Nucleus accumbens (tissue), 56 donors: ENCODE measurements around the gene ATXN7.

Experiments used
- DNase-seq, 56 donors: peaks; one replicate each; lab custom pipeline; 2025; lab: John Stamatoyannopoulos, UW

ATXN7 gene

GRCh38 chr3:63979093-63979885, 115.6 kb downstream of the ATXN7 start:
- DNase-seq: peak in 3 of 56 donors; percentile 29 to 45 (median 34)

GRCh38 chr3:63980019-63980418, 116.4 kb downstream of the ATXN7 start:
- DNase-seq: no peak

GRCh38 chr3:63980830-63981498, 117.3 kb downstream of the ATXN7 start:
- no peak for DNase-seq

- DNase-seq: no peak
Measured at GRCh38 chr3:63981980-63982379, 118.3 kb downstream of the ATXN7 start.

GRCh38 chr3:63984391-63984790, 120.7 kb downstream of the ATXN7 start:
- no peak for DNase-seq

- no peak for DNase-seq
Measured at GRCh38 chr3:63986146-63986545, 122.5 kb downstream of the ATXN7 start.

- DNase-seq: no peak
Measured at GRCh38 chr3:63986831-63987230, 123.2 kb downstream of the ATXN7 start.

GRCh38 chr3:63988943-63989342, 125.3 kb downstream of the ATXN7 start:
- DNase-seq: no peak

GRCh38 chr3:63990204-63990603, 126.5 kb downstream of the ATXN7 start:
- no peak for DNase-seq

GRCh38 chr3:63990733-63991132, 127.1 kb downstream of the ATXN7 start:
- DNase-seq: no peak

GRCh38 chr3:63991666-63992065, 128.0 kb downstream of the ATXN7 start:
- DNase-seq: no peak

- DNase-seq: no peak
Measured at GRCh38 chr3:63992516-63993209, 129.0 kb downstream of the ATXN7 start.

GRCh38 chr3:63993653-63994079, 130.0 kb downstream of the ATXN7 start:
- DNase-seq: peak in 45 of 56 donors; percentile 8 to 73 (median 36)

- DNase-seq: peak in 10 of 56 donors; percentile 8 to 45 (median 18)
Measured at GRCh38 chr3:63995086-63995485, 131.4 kb downstream of the ATXN7 start.

- DNase-seq: no peak
Measured at GRCh38 chr3:63998852-63999754, 135.4 kb downstream of the ATXN7 start.

GRCh38 chr3:64000453-64001055, 136.9 kb downstream of the ATXN7 start:
- DNase-seq: no peak

GRCh38 chr3:64002233-64002632, 138.6 kb downstream of the ATXN7 start:
- DNase-seq: no peak

- no peak for DNase-seq
Measured at GRCh38 chr3:64003589-64003988, 139.9 kb downstream of the ATXN7 start.

GRCh38 chr3:64008017-64008416, 144.3 kb downstream of the ATXN7 start:
- no peak for DNase-seq
